Measurements from ENCODE around the gene TNFRSF1A. TPM values are rescaled to one million over a fixed set of nuclear protein-coding genes. Genes with fewer than 3 reads are reported as not detected.

Gene TNFRSF1A
- total RNA-seq, 5 donors from 2014 or later (not counting 1 experiment from before 2014, with no cell fraction given) = 32.3 to 88.0 (median 86.5) TPM

DNA sequence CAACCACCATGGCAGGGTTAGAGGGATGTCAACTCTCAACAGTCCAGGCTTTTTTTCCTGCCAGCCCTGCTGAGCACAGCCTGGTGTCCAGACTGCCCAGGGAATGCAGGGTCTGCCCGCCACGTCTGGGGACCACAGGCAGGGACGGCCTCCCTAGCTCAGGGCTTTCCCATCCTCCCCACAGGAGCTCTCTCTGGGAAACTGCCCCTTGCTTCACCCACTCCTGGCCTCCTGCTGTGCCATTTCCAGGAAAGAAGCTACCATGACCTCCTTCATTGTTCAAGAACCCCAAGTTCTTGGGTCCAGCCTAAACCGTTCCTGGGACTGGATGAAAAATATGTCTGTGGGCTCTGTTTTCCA is 28.7 kb upstream of the TNFRSF1A start:
- no peaks in the 10 kb centered on the region for H3K36me3 Mint-ChIP-seq
- H3K4me1 ChIP-seq (ENCODE audit: control insufficient read depth in 1 of 2, extremely low read depth in 1 of 2, insufficient read depth in 2 of 2, low read length in 2 of 2) = peaks cover 3 to 32% of the 10 kb centered on the region in 2 experiments
- 94% methylated on average over 4 of the region's 4 CpGs for WGBS (ENCODE audit: insufficient coverage)
- ATAC-seq (replicated peaks in 1 of 4) = no peak
- H3K9me3 ChIP-seq = no peaks in the 10 kb centered on the region
- ChIA-PET POLR2A (no interaction called here), CTCF (interaction anchor here in 1 of 2 donors (0.9 kb wide), 1 partner anchor 35 kb away, joined by 4 read pairs; no protein-coding TSS in a partner anchor)
- no peaks in the 10 kb centered on the region for H3K36me3 ChIP-seq (ENCODE audit: control insufficient read depth in 2 of 2, extremely low read depth in 1 of 2, insufficient read depth in 1 of 2, low read length in 1 of 2)
- peaks cover 0 to 10% of the 10 kb centered on the region in 2 experiments for H3K27me3 ChIP-seq (replicated peaks in 1 of 2; ENCODE audit: control insufficient read depth in 2 of 2, extremely low read depth in 1 of 2, insufficient read depth in 2 of 2, low read length in 1 of 2)
- no peak overlapping the region for H3K27ac Mint-ChIP-seq
- no peaks in the 10 kb centered on the region for H3K27me3 Mint-ChIP-seq
- H3K4me1 Mint-ChIP-seq = peaks cover 17 to 39% (median 28%) of the 10 kb centered on the region in 3 donors
- no peak overlapping the region for H3K27ac ChIP-seq (ENCODE audit: low read length)
- no peaks in the 10 kb centered on the region for H3K9me3 Mint-ChIP-seq
- DNase-seq = no peak
- no peak overlapping the region for H3K4me3 ChIP-seq (ENCODE audit: control insufficient read depth in 1 of 2, extremely low read depth in 1 of 2, low read length in 1 of 2)
- H3K4me3 Mint-ChIP-seq = no peak overlapping the region

DNA sequence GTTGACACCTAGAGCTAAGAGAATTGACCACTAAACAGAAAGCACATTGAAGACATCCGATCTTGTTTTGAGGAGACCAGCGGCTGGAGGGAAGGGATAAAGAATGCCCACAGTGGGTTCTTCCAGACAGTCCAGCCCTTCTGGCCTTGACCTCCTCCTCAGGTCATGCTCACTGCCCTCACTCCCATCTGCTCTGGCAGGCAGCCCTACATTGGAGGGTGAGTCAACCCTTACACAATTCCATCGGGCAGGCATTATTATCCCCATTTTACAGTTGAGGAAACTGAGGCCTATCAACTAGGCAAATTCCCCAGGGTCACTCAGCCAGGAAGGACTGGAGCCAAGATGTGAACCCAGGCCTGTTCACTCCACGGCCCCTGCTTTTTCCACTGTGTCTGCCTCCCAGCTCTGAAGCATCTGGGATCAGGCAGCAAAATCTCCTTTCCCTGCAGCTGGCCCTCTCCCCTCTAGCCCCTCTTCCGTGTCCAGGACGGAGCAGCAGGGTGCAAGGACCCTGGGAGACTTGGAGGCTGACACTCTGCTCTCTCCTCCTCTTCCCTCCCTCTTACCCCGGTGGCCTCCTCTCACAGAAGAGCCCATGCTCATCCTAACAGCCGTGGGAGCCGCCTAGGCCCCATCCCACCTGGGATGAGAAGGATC is 28.2 kb upstream of the TNFRSF1A start:
- Histone ChIP-seq H3K4me3 (ENCODE audit: control insufficient read depth in 1 of 2, extremely low read depth in 1 of 2, low read length in 1 of 2) (no peak overlapping the region), H3K4me1 (ENCODE audit: control insufficient read depth in 1 of 2, extremely low read depth in 1 of 2, insufficient read depth in 2 of 2, low read length in 2 of 2) (peaks cover 3 to 28% of the 10 kb centered on the region in 2 experiments), H3K36me3 (ENCODE audit: control insufficient read depth in 2 of 2, extremely low read depth in 1 of 2, insufficient read depth in 1 of 2, low read length in 1 of 2) (no peaks in the 10 kb centered on the region), H3K27ac (ENCODE audit: low read length) (no peak overlapping the region), H3K27me3 (replicated peaks in 1 of 2; ENCODE audit: control insufficient read depth in 2 of 2, extremely low read depth in 1 of 2, insufficient read depth in 2 of 2, low read length in 1 of 2) (peaks cover 0 to 6% of the 10 kb centered on the region in 2 experiments), H3K9me3 (no peaks in the 10 kb centered on the region)
- ChIA-PET CTCF (interaction anchor here in 1 of 2 donors (0.6 kb wide), 1 partner anchor 47 kb away, joined by 3 read pairs; no protein-coding TSS in a partner anchor), POLR2A (interaction anchor here (0.6 to 0.7 kb wide), 2 partner anchors 213 to 984 kb away, joined by 4 to 9 read pairs; no protein-coding TSS in a partner anchor)
- DNase-seq (no peak), ATAC-seq (replicated peaks in 1 of 4) (no peak)
- 88% methylated on average over 6 of the region's 9 CpGs for WGBS (ENCODE audit: insufficient coverage)
- Mint-ChIP-seq H3K4me1 (peaks cover 12 to 39% (median 26%) of the 10 kb centered on the region in 3 donors), H3K4me3 (no peak overlapping the region), H3K9me3 (no peaks in the 10 kb centered on the region), H3K36me3 (no peaks in the 10 kb centered on the region), H3K27me3 (no peaks in the 10 kb centered on the region), H3K27ac (peak overlapping the region in 1 of 2 donors; percentile 27)

DNA sequence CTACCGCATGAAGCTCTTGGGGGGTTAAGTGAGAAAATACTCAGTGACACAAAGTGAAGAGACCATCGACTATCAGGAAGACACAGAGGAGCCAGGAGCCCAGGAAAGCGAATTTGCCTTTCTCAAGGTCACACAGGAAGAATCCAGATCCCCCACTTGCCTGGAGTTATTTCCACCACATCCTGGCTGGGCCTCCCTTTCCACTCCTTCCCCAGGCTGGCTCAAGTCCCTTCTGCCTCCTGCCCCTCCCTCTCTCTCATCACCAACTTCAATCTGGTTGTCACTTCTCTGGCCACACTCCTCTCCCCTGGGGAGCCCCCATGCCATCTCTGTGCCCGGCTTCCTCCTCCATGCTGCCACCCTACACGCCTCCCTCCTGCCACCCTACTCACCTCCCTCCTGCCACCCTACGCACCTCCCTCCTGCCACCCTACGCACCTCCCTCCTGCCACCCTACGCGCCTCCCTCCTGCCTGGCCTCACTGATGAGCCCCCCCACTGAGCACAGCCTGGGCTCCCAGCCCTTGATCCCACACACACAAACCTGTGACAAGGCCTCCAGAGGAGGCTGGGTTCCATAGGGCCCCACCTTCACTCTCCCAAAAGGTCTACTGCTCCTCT is 27.1 kb upstream of the TNFRSF1A start:
- no peak overlapping the region for H3K27ac ChIP-seq (ENCODE audit: low read length)
- ChIA-PET POLR2A (no interaction called here), CTCF (interaction anchor here (0.6 to 6.7 kb wide), 4 partner anchors 33 to 90 kb away, joined by 3 to 74 read pairs (median 3); no protein-coding TSS in a partner anchor)
- no peak overlapping the region for H3K4me3 ChIP-seq (ENCODE audit: control insufficient read depth in 1 of 2, extremely low read depth in 1 of 2, low read length in 1 of 2)
- no peaks in the 10 kb centered on the region for H3K27me3 ChIP-seq (replicated peaks in 1 of 2; ENCODE audit: control insufficient read depth in 2 of 2, extremely low read depth in 1 of 2, insufficient read depth in 2 of 2, low read length in 1 of 2)
- H3K36me3 Mint-ChIP-seq = no peaks in the 10 kb centered on the region
- no peaks in the 10 kb centered on the region for H3K27me3 Mint-ChIP-seq
- DNase-seq = peak in 2 of 35 experiments; percentile 31 to 83
- no peak overlapping the region for H3K4me3 Mint-ChIP-seq
- peaks cover 16 to 42% (median 28%) of the 10 kb centered on the region in 3 donors for H3K4me1 Mint-ChIP-seq
- peaks cover 5 to 31% of the 10 kb centered on the region in 2 experiments for H3K4me1 ChIP-seq (ENCODE audit: control insufficient read depth in 1 of 2, extremely low read depth in 1 of 2, insufficient read depth in 2 of 2, low read length in 2 of 2)
- no peaks in the 10 kb centered on the region for H3K9me3 Mint-ChIP-seq
- H3K9me3 ChIP-seq = no peaks in the 10 kb centered on the region
- ATAC-seq (replicated peaks in 1 of 4) = no peak
- H3K36me3 ChIP-seq (ENCODE audit: control insufficient read depth in 2 of 2, extremely low read depth in 1 of 2, insufficient read depth in 1 of 2, low read length in 1 of 2) = no peaks in the 10 kb centered on the region
- H3K27ac Mint-ChIP-seq = peak overlapping the region in 1 of 2 donors; percentile 78
- 76% methylated on average over 7 of the region's 9 CpGs for WGBS (ENCODE audit: insufficient coverage)

DNA sequence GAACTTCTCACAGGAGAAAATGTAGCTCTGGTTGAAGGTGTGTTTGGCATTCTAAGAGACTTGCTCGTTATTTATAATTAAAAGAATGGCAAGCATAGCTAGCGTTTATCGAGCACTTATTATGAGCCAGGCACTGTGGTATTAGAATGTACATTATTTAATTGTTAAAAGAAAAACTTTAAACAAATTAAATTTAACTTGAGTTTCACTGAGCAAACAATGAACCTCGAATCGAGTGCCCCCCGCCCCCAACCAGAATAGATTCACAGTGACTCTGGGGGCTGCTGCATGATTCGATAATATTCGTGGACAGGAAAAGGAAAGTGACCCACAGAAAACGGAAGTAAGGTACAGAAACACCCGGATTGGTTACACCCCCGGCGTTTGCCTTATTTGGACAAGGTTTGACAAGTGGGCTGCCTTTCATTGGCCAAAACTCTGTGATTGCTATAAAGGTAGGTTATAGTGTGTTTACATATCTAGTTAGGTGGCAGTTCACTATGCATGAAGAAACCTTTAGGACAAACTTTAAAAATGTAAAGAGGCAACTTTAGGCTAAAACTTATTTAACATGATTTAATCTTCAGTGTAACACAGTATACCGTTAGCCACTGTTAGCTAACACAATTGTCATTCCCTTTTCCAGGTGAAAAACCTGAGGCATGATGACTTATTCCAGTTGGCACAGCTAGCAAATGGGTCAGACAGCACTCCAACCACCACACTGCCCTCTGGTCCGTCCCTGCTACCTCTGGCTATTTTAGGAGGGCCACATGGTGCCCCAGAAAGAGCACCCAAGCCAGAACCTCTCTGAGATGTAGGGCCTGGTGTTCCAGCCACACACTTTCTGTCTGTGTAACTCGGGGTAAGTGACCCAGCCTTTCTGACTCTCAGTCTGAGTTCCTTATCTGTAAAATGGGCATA is 26.4 kb upstream of the TNFRSF1A start:
- no peaks in the 10 kb centered on the region for H3K9me3 ChIP-seq
- Mint-ChIP-seq H3K27ac (peak overlapping the region; percentile 36 to 81), H3K4me3 (no peak overlapping the region), H3K9me3 (no peaks in the 10 kb centered on the region), H3K27me3 (no peaks in the 10 kb centered on the region), H3K36me3 (no peaks in the 10 kb centered on the region), H3K4me1 (peaks cover 18 to 36% (median 30%) of the 10 kb centered on the region in 3 donors)
- peaks cover 7 to 35% of the 10 kb centered on the region in 2 experiments for H3K4me1 ChIP-seq (ENCODE audit: control insufficient read depth in 1 of 2, extremely low read depth in 1 of 2, insufficient read depth in 2 of 2, low read length in 2 of 2)
- no peaks in the 10 kb centered on the region for H3K27me3 ChIP-seq (replicated peaks in 1 of 2; ENCODE audit: control insufficient read depth in 2 of 2, extremely low read depth in 1 of 2, insufficient read depth in 2 of 2, low read length in 1 of 2)
- 56% methylated on average over 6 of the region's 15 CpGs for WGBS (ENCODE audit: insufficient coverage)
- ATAC-seq (replicated peaks in 1 of 4) (no peak), DNase-seq (no peak)
- no peak overlapping the region for H3K4me3 ChIP-seq (ENCODE audit: control insufficient read depth in 1 of 2, extremely low read depth in 1 of 2, low read length in 1 of 2)
- ChIA-PET POLR2A (no interaction called here), CTCF (interaction anchor here (0.5 to 6.7 kb wide), 13 partner anchors 22 to 1625 kb away, joined by 3 to 74 read pairs (median 3); partner anchors contain the start of gene TNFRSF1A (in 1 of the 2))
- H3K27ac ChIP-seq (ENCODE audit: low read length) = peak overlapping the region; percentile 54
- H3K36me3 ChIP-seq (ENCODE audit: control insufficient read depth in 2 of 2, extremely low read depth in 1 of 2, insufficient read depth in 1 of 2, low read length in 1 of 2) = no peaks in the 10 kb centered on the region

DNA sequence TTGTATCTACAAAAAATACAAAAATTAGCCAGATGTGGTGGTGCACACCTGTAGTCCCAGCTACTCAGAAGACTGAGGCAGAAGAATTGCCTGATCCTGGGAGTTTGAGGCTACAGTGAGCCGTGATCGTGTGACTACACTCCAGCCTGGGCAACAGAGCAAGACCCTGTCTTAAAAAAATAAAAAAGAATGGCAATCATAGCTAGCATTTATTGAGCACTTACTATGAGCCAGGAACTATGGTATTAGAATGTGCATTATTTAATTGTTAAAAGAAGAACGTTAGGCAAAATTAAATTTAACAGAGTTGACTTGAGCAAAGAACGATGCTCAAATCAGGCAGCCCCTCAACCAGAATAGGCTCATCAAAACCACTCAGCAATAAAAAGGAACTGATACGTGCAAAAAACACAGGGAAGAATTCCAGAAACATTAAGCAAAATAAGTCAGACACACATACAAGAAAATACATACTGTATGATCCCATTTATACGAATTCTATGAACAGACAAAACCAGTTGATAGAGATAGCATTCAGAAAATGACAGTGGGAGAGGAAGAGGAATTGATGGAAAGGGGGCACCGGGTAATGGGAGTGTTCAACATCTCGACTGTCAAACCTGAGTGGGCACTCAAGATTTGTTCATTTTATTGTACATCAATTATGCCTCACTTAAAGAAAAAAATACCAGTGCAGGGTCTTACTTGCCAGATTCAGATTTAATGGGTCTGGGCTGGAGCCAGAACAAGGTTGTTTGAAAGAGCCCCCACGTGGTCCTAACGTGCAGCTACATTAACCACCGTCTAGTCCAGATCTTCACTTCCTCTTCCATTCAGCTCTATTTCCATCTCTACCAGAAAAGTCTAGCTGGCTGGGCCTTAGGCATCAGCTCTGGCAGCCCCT is 25.4 kb upstream of the TNFRSF1A start:
- H3K4me1 Mint-ChIP-seq = peaks cover 20 to 30% (median 28%) of the 10 kb centered on the region in 3 donors
- H3K27me3 Mint-ChIP-seq = no peaks in the 10 kb centered on the region
- DNase-seq (peak in 28 of 35 experiments; percentile 20 to 73 (median 39)), ATAC-seq (replicated peaks in 1 of 4) (peak; percentile 58 to 65 (median 62))
- H3K4me3 ChIP-seq (ENCODE audit: control insufficient read depth in 1 of 2, extremely low read depth in 1 of 2, low read length in 1 of 2) = no peak overlapping the region
- no peaks in the 10 kb centered on the region for H3K36me3 Mint-ChIP-seq
- CTCF ChIA-PET = interaction anchor here (0.6 to 6.7 kb wide), 13 partner anchors 22 to 1626 kb away, joined by 3 to 74 read pairs (median 4); partner anchors contain the start of gene TNFRSF1A (in 1 of the 2)
- POLR2A ChIA-PET = interaction anchor here in 1 of 2 donors (0.6 kb wide), 1 partner anchor 79 kb away, joined by 3 read pairs; no protein-coding TSS in a partner anchor
- H3K4me3 Mint-ChIP-seq = no peak overlapping the region
- no peaks in the 10 kb centered on the region for H3K9me3 ChIP-seq
- WGBS (ENCODE audit: insufficient coverage) = 49% methylated on average over 6 of the region's 11 CpGs
- peaks cover 9 to 40% of the 10 kb centered on the region in 2 experiments for H3K4me1 ChIP-seq (ENCODE audit: control insufficient read depth in 1 of 2, extremely low read depth in 1 of 2, insufficient read depth in 2 of 2, low read length in 2 of 2)
- no peaks in the 10 kb centered on the region for H3K27me3 ChIP-seq (replicated peaks in 1 of 2; ENCODE audit: control insufficient read depth in 2 of 2, extremely low read depth in 1 of 2, insufficient read depth in 2 of 2, low read length in 1 of 2)
- peak overlapping the region; percentile 36 to 81 for H3K27ac Mint-ChIP-seq
- no peaks in the 10 kb centered on the region for H3K36me3 ChIP-seq (ENCODE audit: control insufficient read depth in 2 of 2, extremely low read depth in 1 of 2, insufficient read depth in 1 of 2, low read length in 1 of 2)
- no peaks in the 10 kb centered on the region for H3K9me3 Mint-ChIP-seq
- peak overlapping the region; percentile 54 for H3K27ac ChIP-seq (ENCODE audit: low read length)
